GM11168 (cell line): ENCODE measurements around the gene BICRA.

ENCODE experiments used
- in situ Hi-C: fragments of 300-500 bp; cut with MboI; formaldehyde crosslinking; loops from one replicate; pipeline ENCODE4 v1.12.0; 2022; ENCODE audit warnings: low sequenced_read_pairs; ENCODE audit not compliant: unreplicated experiment

BICRA gene

DNA sequence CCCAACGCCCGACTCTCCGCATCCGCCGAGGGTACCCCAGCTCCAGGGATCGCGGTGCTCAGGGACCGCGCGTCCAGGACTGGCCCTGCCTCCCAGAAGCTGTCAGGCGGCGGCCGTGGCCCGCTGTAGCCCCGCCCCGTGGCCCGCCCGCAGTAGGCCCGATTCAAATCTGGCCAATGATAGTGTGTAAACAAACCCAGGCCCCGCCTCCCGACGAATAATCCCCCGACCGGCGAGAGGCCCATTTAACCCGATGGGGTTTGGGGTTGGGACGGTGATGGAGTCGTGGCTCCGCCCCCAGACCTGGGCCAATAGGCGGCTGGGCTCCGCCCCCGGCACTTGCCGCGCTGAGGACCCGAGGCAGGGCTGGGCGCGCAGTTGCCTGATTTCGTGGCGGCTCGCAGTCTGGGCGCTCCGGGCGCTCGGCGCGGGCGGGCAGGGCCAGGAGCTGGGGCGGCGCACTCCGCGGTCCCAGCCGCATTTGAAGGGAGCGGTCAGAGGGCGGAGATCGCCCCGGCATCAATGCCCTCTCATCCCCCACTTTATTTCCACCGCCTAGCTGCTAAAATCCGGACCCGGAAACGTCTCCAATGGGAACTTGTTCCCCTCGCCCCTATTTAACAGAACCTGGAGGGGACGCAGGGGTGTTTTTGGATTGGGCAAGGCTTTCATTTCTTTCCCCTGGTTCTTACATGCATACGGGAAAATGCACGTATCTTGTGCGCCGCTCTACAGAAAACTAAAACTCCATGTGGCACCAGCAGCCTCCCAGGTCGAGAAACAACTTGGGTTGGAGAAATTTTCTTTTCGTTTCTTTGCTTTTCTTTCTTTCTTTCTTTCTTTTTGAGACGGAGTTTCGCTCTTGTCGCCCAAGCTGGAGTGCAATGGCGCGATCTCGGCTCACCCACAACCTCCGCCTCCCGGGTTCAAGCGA lies 8.4 kb upstream of the BICRA start:
- in situ Hi-C loops: no loop called here

DNA sequence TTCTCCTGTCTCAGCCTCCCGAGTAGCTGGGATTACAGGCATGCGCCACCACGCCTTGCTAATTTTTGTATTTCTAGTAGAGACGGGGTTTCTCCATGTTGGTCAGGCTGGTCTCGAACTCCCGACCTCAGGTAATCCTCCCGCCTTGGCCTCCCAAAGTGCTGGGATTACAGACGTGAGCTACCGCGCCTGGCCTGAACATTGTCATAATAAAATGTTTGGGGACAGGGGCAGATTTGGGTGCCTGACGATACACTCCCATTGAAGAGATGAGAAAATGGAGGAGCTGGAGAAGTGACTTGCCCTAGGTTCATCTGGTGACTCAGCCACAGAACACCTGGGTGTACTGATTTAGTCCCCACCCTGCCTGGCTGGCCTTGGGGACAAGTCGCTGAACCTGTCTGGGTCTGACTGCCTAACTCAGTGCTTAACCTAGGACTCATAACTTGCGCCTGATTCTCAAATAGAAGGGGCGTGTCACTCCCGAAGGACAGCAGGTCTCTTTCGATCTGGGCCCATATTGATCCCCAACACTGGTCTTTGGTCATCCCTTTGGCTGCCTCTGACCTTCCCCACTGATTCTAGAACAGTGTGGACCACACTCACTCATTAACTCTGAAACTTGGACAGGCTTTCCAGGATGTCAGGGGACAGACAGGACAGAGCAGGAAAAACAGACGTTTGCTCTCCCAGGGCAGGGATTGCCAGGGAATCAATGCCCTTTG lies 7.6 kb upstream of the BICRA start:
- in situ Hi-C loops: no loop called here

DNA sequence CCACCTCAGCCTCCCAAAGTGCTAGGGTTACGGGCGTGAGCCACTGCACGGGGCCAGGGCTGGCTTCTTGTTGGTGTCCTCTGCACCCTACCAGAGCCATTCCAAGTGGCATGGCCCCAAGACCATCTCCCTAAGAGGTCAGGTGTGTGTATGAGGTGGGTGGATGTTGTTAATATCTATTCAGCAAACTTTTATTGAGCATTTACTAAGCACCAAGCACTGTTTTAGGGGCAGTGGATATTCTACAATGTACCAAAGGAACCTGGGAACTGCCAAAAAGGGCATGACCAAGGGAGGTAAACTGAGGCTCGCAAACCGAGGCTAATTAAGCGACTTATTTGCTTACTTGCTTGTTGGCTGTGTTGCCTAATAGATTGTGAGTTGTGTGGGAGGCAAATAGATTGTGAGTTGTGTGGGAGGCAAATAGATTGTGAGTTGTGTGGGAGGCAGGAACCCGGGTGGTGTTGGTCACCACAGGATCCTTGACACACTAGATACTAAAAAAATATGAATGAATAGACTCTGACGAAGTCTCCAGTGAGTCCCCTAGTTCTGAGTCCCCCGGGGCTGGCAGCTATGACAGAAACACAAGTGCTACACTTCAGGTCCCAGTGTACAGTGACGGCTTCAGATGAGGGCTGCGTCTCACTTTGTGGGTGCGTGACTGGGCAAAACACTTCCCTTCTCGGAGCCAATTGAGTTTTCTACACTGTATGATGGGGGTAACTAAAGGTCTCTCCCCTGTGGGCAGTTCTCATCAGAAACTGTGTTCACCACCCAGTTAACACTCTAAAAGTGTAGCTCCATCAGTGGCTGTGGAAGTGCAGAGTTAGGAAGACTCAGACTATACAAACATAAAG lies 5.0 kb upstream of the BICRA start:
- in situ Hi-C loops: no loop called here

DNA sequence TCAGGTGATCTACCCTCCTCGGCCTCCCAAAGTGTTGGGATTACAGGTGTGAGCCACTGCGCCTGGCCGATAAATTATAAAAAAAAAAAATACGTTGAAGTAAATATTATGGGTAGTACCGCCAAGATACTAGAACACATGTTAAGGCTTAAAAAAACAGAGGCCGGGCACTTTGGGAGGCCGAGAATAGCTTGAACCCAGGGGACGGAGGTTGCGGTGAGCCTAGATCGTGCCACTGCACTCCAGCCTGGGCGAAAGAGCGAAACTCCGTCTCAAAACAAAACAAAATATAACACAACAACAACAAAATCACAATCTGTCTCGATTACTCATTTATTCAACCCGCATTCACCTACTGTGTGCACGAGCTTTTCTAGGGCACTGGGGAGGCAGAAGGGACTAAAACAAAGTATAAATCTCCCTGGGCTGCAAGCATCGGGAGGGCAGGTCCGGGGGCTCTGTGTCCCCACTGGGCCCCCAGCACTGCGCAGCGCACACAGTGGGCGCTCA lies 1.3 kb upstream of the BICRA start:
- in situ Hi-C loops: no loop called here

DNA sequence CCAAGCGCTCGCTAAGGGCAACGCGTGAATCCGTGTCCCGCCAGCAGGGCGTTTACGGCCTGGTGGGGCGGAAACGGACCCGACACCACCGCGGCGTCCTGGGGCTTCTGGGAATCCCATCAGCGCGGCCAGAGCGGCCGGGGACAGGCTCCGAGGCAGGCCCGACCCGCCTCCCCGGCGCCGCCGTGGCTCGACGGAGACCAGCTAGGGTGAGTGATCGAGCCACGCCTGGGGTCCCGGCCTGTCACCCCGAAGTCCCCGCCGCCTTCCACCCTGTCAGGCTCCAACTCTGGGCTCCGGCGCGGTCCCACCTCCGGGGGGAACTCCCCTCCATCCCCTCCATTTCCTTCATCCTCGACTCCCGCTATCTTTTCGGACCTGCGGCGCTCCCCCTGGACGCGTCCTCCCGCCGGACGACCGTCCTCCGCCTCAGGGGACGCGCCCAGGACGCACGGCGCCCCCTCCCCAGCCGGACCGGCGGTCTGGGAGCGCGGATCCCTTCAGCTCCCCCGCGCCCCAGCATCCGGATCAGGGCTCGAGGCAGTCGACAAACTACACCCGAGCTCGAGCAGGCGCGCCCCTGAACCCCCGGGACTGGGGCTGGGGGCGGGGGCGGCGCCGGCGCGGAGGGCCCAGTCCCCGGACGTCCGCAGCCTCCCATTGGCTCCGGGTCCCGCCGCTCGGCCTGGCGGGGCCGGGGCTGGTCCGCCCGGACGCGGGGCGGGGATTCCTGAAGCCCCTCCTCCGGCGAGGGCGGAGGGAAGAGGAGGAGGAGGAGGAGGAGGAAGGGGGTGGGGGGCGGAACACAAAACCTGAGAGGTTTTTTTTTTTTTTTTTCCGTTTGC lies 638 bp upstream of the BICRA start:
- in situ Hi-C loops: no loop called here

DNA sequence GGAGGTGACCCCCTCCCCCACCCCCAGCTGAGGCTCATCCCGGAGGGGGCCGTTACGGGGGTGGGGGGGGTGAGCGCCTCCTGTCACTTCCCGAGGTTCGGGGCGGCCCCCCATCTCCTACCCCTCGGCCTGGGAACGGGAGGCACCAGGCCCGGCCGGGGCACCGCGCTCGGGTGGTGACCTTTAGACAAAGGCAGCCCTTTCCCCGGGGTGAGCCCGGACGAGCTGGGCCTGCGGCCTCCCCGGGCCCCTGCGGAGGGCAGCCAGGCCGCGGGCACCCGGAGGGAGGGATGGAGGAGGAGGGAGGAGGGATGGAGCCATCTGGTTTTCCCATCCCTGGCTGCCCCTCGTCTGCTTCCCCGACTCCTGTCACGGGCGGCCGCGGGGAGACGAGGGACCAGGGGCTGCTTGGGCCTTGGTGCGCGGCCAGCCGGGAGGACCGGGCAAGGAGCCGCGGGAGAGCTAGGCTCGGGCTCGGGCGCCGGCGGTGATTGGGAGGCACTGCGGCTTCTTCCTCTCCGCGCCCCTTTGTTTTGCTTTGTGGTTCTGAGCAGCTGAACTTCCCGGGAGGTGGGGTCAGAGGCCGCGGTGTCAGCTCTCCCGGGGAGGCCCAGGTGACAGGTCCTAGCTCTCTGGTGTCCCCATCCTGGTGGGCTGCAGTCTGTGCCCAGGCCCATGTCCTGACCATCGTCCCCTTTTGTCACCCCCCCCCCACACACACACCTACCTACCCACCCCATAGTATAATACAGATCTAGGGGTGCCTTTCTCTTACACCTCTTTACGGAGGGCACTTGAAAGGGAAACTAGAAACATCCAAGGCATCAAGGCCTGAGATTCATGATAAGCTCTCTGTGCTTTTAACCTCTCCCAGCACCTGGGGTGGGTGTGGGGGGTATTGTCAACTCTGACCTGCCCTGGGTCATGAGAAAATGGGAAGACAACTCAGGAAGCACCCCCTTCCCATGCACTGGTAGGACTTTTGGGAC lies 1.3 kb downstream of the BICRA start:
- in situ Hi-C loops: no loop called here

DNA sequence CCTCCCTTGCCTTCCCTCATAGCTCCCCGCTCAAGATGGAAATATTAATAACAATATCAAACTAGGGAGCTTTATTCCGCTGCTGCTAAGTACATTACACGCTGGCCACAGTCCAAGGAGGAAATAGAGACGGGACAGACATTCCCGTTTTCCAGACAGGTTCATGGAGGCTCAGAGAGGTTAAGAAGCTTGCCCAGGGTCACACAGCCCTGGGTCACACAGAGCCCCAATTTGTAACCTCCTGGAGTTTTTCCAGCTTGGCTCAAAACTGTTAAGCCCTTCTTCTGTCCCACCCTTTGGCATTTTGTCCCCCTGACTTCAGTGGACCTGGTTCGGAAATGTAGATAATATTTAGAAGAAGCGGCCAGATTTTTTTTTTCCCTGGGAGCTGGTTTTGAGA lies 2.0 kb downstream of the BICRA start:
- in situ Hi-C loops: no loop called here

DNA sequence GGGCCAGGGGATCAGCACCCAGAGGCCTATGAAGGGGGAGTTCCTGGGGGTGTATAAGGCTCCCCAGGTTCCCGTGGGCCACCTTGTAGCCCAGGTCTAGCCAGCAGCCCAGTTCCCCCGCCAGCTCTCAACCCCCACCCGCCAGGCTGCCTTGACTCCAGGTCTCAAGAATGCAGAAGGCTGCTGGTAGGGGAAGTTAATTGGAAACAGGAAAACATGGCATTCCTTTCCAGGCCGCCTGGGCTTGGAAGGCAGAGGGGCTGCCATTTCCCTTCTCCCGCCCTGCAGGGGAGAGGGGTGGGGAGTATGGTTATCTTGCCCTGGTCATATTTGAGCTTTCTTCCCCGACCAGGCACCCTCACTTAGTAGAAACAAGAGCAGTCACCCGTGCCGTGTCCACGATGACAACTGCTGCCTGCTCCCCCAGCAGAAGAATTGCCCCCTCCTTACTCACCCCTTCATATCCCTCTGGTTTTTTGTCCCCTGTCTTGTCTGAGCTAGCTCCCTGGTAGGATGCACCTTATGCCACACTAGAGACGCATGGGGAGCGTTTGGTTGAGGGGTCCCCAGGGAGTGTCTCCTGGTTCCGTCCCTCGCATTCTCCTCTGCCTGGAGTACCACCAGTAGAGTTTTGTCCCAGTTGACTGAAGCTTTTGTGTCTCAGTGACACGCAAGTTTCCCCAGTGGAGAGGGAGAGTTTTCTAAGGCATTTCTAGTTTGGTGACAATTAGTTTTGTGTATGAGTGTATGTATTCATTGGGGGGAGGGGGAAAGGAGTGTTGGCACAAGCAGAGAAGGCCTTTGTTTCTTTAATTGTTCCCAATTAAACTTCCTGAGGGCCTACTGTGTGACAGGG lies 4.5 kb downstream of the BICRA start:
- in situ Hi-C loops: no loop called here

DNA sequence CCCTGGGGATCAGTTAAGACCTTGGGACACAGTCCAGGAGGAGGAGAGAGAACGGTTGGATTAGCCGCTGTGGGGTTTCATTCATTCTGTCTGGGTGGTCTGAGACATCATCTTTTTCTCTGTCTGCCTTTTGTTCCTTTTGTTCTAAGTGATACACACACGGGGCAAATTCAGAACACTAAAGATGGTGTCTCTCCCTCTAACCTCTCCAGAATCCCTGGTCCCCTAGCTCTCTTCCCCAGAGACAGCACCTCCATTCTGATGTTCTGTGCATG lies 5.0 kb downstream of the BICRA start:
- in situ Hi-C loops: no loop called here

DNA sequence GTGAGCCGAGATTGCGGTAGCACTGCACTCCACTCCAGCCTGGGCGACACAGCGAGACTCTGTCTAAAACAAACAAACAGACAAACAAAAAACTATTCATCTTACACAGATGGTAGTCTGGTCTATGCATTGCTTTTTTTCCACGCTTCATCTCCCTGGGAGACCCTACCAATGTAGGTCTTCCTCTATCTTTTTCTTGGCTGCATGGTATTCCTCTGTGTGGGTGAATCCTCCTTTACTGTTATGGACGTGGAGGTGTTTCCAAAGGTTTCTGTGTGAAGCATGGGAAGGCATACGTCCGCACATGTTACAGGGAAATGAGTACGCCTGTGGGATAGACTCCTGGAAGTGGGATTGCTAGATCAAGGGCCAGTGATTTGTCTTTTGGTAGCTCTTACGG lies 5.6 kb downstream of the BICRA start:
- in situ Hi-C loops: no loop called here

DNA sequence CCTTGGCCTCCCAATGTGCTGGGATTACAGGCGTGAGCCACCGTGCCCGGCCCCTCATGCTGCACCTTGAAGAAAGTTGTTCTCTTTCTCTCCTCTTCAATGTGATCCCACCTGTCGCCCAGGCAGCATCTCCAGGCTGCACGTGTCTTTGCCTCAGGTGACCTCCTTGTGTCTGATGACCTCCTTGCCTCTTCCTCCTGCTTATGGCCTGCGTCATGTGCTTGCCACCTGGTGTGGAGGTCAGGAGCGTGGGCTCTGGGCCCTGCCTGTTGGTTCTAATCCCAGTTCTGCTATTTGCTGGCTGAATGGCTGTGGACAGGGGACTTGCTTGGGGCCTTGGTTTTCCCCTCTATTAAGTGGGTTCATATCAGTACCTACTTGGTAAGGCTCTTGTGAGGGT lies 6.3 kb downstream of the BICRA start:
- in situ Hi-C loops: no loop called here

DNA sequence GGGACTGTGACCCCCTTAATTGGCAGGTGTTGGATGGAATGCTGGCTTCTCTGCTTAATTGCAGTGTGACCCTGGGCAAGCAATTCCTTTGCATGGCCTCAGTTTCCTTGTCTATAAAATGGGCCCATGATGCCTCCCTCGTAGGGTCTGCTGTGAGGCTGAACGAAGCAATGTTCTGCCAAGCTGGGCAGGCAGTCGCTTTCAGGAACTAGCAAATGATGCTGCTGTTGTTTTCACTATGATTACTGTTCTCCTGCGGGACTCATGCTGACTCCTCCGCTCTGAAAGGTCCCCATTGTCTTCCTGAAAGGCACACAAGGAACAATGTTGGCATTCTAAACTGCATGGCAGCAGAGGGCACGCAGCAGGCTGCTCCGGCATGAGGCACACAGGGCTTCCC lies 6.8 kb downstream of the BICRA start:
- in situ Hi-C loops: no loop called here

DNA sequence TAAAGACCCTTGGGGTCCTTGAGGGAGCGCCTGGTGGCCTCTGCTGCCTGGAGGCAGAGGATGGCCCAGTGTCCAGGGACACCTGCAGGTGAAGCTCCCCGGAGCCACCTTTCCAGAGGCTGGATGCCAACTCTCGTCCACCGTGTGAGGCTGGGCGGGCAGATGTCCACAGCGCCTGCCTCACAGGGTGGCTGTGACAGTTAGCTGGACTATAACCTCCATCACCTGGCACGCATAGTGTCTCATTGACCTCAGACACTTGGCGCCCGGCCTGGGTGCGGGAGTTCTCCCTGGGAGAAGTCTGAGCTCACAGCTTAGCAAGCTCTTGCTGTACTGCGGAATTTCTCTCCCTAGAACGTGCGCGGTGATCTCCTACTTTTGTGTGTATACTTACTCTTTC lies 9.8 kb downstream of the BICRA start:
- in situ Hi-C loops: no loop called here

DNA sequence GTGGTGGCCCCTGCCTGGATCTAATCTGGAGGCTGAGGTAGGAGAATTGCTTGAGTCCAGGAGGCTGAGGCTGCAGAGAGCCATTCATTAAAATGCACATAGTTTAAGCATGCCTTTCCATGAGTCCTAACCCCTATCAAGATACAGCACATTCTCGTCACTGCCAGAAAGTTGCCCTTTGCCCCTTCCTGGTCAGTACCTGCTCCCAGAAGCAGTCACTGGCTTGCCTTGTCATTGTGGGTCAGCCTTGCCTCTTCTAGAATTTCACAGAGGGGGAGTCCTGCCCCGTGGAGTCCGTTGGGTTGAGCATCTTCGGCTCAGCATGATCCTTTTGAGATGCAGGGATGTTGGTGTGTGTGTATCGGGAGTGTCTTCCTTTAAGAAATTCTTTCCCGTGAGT lies 10.8 kb downstream of the BICRA start:
- in situ Hi-C loops: no loop called here

DNA sequence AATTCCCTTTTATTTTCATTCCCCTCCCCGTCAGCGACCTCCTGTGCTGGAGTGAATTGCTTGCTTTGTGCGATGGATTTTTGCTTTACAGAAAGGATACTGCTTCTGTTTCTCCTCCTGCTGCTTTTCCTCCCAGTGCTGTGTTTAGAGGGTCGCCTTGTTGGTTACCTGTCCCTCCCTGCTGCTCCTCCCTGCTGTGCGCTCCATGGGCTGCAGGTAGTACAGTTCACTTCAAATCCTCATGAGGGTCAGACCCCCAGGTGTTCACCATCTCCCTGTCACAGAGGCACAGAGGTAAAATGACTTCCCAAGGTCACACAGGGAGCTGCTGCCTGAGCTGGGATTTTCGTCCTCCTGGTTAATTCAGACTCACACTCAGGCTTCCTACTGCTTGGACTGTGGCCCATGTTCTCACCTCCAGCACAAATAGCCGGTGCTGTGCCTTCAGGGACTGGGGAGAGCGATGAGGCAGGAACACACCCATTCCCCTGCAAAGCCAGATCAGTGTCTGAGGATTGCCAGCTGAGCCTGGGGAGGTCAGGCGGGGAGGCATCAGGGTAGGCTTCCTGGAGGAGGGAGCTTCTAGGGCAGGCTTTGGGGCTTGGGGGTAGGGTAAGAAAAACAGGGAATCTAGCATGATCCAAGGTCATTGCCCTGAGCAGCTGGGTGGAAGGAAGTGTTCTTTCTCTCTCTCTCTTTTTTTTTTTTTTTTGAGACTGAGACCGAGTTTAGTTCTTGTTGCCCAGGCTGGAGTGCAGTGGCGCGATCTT lies 14.4 kb downstream of the BICRA start:
- in situ Hi-C loops: no loop called here

DNA sequence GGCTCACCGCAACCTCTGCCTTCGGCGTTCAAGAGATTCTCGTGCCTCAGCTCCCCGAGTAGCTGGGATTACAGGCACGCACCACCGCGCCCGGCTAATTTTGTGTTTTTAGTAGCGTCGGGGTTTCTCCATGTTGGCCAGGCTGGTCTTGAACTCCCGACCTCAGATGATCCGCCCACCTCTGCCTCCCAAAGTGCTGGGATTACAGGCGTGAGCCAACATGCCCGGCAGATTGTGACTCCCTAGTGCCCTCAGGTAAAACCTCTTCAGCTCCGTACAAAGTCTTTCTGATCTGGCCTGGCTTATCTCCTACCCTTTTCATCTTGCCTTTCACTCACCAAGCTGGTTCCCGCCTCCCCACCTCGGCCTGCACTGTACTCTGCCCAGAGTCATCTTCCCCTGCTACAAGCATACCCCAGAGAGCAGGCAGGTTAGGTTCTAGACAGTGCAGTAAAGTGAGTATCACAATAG lies 15.0 kb downstream of the BICRA start:
- in situ Hi-C loops: no loop called here

DNA sequence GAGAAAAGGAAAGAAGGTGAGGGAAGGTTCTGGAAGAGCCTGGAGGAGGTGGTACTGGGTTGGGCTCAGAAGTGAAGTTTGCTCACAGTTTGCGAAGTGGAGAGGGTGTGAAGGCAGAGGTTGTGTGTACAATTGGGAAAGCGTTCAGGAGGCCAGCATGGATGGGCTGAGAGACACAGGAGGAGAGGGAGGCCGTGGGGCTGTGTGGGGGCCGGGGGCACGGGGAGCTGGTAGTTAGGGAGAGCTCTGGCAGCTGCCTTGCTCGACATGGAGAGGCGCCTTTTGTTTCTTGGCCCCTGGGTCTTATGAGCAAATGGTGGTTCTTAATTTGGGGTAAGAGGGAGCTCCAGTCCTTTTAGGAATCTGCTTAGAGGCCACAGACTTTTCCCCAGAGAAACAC lies 16.7 kb downstream of the BICRA start:
- in situ Hi-C loops: no loop called here
